Measurements from ENCODE around the gene ZBTB21. TPM values are rescaled to one million over a fixed set of nuclear protein-coding genes. Genes with fewer than 3 reads are reported as not detected.
A peak's percentile ranks its signal among the peaks of the same experiment; 100 is the strongest.
"Not testable (repeated sequence)": the region's sequence is repeated elsewhere in the genome, so short reads cannot be mapped to it uniquely, and the experiment has no call there.

The ZBTB21 gene
- polyA plus RNA-seq, 3 donors: 9.2 to 10.2 (median 9.6) TPM

DNA sequence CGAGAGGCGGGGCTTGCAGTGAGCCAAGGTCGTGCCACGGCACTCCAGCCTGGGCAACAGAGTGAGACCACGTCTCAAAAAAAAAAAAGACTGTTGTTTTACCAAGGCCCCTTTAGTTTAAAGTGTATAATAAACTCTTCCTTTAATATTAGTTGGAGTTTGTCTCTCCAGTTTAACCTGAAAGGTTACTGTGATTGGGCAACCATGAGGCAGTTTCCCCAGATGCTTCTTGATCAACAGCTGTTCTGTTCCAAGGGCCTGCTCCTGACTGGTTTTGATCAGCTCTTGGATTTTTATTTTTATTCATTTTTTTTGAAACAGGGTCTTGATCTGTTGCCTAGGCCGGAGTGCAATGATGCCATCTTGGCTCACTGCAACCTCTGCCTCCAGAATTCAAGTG, 38.3 kb downstream of the ZBTB21 start:
- DNase-seq (ENCODE audit: low read depth in 3 of 3, low spot score in 2 of 3): no peak

DNA sequence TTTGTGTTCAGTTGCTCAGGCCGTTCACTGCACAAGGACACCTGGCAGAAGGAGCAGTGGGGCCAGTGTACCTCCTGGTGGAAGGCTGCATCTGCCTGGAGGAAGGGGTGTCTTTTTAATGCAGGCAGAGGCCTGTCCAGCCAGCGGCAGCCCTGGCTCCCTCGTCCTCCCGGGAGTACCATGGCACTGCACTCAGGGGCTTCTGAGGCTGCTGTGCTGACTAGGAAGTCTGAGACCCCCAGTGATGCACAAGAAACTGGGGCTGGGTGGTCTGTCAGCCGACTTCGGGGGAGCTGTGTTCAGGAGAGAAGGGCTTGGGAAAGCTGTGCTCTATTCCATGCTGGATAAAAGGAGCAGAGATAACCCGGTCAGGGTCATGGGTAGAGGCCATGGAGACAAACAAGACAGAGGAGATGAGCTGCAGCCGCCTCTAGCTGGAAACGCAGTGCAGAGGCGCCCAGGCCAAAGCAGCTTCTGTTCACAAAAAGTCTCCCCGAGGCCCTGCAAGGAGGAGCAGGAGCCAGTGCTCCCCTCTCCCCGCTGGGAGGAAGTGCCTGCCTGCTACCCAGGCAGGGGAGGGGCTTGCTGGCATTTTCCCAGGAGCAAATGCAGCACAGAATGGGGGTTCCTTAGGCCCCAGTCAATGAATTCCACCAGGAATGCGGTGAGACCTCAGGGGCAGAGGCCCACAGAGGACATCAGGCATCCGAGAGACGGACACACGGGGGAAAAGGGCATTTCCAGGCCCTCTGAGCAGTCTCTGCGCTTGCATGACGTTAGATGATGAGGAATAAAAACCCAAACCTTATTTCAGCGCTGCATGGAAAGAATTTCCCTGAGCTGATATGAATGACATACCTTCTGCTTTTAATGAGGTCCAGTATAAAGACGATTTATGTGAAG, 39.2 kb downstream of the ZBTB21 start:
- DNase-seq (ENCODE audit: low read depth in 3 of 3, low spot score in 2 of 3): no peak

DNA sequence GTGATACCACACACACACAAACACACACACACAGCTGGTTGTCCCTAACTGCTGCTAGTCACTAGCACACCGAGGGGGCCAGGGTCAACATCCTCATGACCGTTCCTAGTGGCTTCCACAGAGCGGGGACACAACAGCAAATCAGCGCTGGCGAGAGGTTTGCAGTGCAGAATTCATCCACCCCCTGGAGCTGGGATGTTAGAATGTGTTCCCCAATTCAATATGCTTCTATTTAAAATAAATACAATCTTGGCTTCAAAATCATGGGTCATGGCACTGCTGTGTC, 40.1 kb downstream of the ZBTB21 start:
- DNase-seq (ENCODE audit: low read depth in 3 of 3, low spot score in 2 of 3): no peak

DNA sequence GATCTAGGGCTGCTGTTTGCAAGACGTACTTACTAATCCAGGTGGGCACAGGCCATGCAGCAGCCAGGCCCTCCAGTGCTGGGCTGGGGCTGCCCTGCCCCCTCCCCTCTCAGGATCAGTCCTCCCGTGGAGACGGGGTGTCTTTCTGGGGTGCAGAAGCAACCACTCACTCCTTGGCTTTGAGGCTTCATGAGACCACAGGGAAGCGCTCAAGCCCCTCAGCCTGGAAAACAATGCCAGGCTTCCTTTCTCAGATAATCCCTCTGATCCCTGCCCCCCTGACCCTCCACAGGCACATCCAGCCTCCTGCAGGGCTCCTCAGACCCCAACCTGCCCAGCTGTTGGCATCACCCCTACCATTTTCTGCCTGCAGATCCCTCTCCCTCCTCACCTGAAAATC, 42.5 kb downstream of the ZBTB21 start:
- no peak for DNase-seq (ENCODE audit: low read depth in 3 of 3, low spot score in 2 of 3)

DNA sequence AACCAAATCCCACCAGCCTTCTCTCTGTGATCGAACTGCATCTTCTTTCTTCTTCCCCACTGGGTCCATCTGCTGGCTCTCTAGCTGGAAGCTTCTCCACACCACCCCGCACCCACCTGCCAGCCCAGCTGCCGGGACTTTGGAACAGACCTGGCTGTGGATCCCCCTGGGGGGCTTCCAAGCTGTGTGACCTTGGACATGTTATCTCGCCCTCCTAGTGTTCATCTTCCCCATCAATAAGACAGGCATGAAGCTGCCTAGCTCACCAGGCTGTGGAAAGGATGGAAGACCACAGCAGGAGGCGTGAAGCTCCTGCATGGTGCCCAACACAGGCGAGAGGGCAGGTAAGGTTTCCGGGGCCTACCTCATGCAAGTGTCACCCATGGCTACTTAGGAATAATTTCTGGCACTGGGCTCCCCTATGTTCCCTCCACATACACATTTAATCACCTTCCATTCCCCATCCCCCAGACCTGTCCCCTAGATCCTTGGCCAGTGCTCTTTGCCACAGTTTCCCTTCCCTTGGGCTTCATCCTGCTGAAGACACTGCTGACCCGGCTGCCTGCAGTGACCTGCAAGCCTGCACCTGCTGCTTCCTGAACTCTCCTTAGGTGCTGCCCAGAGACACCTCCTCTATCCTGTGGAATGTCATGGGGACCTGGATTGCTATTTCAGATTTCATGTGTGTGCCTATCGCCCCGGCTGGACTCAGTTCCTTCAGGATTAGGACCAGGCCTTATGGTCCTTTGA, 43.1 kb downstream of the ZBTB21 start:
- no peak for DNase-seq (ENCODE audit: low read depth in 3 of 3, low spot score in 2 of 3)

DNA sequence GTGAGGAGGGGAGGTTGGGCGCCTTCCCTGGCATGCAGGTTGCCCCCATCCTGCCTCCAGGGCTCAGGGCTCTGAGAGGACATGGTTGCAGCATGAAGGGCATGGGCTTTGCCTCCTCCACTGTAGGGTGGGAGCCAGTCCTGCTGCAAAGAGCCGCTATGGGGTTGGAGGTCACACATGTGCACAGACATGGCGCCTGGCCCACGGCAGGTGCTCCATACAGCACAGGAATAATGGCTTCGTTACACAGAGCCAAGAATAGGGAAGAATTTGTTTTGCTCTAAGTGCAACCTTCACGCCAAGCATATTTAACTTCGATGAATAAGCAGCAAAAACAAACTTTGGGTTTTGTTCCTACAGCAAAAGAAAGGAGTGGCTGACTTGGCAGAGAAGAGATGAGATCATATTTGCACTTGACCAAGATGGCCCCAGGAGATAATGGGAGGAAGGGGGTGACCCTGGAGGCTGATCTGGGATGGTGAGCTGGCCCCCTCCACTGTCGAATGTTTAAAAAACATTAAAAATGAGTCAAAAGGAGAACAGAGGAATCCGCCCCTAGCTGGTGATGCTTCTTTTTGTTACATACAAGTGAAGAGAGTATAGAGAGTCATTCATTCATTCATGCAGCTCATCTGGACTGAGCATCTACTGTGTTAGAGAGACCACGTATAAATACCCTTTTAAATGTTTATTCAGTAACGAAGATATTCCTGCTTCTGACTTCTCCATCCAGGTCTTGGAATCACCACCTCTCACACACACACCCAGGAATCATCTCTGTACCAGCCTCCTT, 43.9 kb downstream of the ZBTB21 start:
- DNase-seq (ENCODE audit: low read depth in 3 of 3, low spot score in 2 of 3): no peak

DNA sequence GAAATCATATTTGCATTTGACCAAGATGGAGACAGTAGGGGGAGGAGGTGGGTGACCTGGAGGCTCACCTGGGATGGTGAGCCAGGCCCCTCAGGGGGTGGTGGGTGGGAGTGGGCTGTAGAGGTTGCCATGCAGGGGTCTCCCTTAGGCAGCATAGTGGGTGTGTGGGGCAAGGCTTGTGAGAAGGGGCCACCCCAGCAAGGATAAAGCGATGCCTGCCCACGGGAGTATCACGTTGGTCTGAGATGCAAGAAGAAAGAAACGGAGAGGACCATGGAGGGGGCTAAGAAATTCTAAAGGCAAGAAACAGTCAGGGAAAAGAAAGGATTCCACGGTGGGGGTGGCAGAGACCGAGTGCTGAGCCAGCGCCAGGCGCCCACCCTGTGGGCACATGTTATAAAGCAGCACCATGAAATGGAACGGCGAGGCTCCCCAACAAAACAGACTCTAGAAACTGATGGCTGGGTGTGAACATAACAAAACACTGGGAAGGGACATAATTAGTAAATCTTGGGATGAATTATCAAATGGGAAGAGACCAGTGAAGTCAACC, 44.6 kb downstream of the ZBTB21 start:
- DNase-seq (ENCODE audit: low read depth in 3 of 3, low spot score in 2 of 3): no peak

DNA sequence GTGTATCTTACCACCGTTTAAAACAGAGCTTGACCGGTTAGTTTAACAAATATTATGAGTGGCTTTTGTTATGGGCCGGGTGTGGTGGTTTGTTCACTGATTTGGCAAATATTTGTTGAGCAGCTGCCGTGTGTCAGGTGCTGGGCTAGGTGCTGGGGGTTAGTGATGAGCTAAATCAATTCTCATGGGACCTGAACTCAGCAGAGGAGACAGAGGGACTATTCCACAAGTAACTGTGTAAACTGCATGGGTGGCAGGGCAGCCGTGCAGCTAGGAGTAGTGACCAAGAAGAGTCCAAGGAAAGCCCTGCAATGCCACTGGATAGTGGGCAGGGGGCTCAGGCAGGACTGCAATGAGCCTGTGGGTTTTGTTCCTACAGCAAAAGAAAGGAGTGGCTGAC, 45.1 kb downstream of the ZBTB21 start:
- DNase-seq (ENCODE audit: low read depth in 3 of 3, low spot score in 2 of 3): no peak

DNA sequence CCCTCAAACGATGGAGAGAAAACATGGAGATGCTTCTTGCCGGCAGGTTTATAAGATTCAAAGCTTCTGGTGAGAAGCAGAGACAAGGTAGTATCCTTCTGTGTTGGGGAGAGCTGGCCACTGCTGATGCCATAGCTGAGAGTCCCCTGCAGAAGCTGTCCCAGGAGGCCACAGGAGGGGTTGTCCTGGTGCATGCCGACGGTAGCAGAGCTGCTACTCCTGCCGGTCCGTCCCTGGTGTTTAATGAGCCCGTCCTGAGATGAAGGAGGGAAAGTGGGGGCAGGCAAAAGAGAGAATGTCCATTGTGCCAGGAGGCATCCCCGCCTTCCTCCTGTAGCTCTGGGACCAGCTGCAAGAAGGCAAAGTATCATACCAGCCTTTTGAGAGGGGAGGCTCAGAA, 46.0 kb downstream of the ZBTB21 start:
- no peak for DNase-seq (ENCODE audit: low read depth in 3 of 3, low spot score in 2 of 3)

DNA sequence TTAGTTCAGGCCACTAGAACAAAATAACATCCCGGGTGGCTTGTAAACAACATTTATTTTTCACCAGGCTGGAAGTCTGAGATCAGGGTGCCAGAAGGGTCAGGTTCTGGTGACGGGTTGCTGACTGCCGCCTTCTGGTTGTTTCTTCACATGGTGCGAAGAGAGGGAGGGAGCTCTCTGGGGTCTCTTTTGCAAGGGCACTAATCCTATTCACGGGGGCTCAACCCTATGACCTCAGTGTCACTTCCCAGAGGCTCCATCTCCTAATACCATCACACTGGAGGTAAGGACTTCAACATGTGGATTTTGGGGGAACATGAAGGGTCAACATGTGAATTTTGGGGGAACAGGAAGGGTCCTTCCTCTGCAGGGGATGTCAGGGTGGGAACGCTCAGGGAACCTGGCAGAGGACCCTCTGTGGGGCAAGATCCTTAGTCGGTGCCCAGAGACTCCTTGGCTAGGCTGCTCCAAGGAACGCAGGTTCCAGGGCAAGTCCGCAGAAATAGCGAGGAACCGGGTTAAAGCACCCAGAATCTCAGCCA, 47.7 kb downstream of the ZBTB21 start:
- DNase-seq (ENCODE audit: low read depth in 3 of 3, low spot score in 2 of 3): no peak

DNA sequence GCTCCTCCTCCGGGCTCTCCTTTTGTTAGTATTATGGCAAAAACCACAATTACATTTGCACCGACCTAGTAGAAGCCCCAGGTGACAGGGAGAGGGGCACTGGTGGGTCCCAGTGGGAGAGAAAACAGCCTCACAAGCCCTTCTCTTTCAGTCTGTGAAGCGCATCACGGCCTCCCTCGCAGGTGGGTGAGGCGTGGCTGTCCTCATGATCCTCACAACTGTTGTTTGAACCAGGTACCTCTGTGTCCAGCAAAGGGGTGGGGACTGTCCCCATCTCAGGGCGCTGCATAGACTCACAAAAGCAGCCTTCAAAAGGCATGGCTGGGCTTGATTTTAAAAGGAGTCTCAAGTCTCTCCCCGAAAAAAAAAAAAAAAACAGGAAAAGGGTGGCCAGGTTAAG, 48.4 kb downstream of the ZBTB21 start:
- no peak for DNase-seq (ENCODE audit: low read depth in 3 of 3, low spot score in 2 of 3)

DNA sequence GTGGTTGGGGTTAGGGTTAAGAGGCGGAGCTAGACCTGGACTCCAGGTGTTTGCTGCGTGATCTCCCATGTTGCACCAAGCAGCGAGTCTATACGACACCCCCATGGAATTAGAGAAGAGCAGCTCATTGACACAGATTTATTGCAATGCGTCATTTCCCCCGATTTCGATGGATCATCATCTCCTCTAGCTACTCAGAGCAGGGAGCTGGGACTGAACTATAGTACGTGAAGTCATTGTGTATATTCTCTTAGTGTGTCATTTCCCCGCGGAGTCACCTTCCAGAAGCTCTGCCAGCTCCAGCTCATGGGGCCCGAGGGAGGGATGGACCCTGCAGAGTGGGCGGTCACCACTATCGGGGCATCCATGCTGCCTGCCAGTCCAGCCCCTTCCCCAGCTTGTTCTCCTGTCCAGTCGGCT, 48.9 kb downstream of the ZBTB21 start:
- no peak for DNase-seq (ENCODE audit: low read depth in 3 of 3, low spot score in 2 of 3)

DNA sequence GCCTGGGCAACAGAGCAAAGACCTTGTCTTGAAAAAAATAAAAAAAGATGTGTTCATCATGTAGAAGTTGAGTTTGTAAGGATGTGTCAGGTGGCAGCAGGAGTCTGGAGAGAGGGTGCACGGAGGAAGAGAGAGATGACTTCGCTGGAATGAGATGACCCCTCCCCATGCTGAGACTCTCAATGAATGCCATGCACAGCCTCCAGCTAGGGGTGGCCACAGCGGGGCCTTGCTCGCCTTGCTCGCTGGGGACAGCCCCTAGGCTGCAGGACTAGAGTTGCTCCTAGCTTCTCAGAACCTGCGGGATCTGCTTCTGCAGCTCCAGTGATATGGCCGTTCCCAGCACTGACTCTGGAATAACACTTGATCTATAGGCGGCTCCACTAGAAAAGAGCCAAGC, 49.8 kb downstream of the ZBTB21 start:
- no peak for DNase-seq (ENCODE audit: low read depth in 3 of 3, low spot score in 2 of 3)

DNA sequence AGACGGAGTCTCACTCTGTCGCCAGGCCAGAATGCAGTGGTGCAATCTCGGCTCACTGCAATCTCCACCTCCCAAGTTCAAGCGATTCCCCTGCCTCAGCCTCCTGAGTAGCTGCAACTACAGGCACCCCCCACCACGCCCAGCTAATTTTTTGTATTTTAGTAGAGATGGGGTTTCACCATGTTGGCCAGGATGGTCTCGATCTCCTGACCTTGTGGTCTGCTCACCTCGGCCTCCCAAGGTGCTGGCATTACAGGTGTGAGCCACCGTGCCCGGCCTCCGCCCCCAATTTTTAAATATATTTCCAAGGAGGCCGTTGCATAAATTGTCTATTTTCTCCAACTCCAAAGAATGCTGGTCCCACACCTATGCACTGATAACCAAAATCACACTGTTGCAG, 50.5 kb downstream of the ZBTB21 start:
- DNase-seq (ENCODE audit: low read depth in 3 of 3, low spot score in 2 of 3): not testable (repeated sequence)

DNA sequence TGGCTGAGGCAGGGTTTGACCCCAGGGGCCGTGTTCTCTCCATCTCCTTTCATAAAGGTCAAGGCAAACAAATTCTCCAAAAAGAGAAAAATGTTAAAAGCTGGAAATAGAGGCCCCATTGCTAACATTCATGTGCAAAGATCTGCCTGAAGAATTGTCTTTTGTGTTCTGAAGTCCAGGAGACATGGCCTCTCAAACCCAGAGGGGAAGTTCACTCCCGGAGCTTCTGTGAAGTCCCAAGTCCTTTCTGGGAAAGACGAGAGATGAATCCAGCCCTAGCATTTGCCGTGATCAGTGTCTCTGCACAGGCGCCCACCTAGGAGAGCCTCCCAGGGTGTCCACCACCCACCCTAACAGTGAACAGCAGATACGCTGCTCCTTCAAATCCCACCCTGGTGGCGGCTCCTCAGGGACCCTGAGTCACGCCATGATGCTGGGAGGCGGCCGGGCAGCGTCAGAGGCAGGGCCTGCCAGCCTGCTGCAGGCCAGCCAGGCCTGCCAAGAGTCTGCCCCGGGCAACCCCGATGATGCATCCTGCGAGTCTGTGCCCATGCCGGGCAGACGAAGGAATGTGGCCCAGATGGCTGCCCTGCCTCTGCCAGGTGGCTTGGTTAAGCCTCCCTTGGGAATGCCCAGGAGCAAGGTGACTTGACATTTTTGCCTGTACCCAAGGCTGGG, 51.1 kb downstream of the ZBTB21 start:
- DNase-seq (ENCODE audit: low read depth in 3 of 3, low spot score in 2 of 3): no peak

DNA sequence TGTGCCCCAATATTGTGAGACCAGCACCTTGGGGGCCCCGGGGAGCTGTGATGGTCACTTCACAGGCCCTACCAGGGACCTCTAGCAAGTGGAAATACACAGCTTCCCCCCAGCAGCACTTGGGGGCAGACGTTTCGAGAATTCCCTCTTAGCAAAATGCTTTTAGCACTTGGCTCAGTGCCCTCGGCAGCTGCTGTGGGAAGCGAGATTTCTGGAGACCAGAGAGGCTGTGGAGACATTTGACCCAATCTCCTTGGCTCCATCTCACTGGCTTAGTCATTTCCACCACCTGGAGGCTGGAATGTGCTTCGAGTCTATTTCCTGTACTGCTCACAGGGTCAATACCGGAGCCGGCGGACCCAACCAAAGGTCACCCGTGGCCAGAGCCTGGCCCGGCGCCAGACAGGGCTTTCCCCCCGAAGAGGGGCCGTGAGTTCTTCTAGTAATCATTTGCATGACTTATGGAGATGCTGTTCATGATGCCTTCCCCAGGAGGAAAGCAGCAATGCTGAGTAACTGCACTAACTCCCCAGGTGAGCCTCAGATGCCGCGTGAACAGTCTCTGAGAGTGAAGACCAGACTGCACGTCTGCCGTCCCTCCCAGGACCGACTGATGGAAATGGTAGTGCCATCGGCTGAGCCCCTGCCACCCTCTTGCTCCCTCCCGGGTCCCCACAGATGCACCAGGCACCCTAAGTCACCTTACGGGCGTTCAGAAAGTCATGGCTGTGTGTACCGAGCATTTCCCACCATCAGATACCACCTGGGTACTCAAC, 52.0 kb downstream of the ZBTB21 start:
- DNase-seq (ENCODE audit: low read depth in 3 of 3, low spot score in 2 of 3): peak in 1 of 3 donors; percentile 58

DNA sequence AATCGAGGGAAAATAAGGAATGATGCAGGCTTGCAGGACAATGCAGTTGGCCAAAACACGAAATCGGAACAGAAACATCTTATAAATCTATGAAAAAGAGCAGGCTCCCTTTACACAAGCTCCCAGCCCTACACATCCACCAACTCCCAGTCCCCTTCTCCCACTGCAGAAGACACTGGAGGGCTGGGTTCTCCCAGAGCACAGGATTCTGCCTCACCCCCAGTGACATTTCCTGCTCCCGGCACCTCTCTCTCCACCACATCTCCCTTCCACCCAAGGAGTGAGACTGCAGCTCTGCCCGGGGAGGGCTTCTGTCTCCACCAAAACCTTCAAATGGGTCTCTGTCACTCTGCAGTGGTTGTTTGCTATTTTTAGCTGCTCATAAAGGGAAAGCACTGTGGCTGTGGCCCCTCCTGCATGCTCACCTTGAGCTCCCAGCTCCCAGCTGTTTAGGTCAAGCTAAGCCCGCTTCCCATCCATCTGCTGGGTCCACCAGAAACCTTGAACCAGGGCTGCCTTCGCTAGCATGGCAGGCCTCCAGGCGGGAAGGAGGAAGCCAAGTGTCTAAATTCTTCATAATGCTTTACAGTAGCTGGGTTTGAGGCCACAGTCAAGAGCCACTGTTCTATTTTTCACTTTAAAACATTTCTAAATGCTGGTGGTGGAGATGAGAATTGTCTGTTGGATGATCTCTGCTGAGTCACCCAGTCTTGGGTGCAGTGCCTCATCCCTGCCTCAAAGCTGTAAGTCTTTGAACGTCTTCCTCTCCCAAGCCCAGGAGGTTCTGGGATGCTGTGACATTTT, 53.0 kb downstream of the ZBTB21 start:
- DNase-seq (ENCODE audit: low read depth in 3 of 3, low spot score in 2 of 3): no peak

DNA sequence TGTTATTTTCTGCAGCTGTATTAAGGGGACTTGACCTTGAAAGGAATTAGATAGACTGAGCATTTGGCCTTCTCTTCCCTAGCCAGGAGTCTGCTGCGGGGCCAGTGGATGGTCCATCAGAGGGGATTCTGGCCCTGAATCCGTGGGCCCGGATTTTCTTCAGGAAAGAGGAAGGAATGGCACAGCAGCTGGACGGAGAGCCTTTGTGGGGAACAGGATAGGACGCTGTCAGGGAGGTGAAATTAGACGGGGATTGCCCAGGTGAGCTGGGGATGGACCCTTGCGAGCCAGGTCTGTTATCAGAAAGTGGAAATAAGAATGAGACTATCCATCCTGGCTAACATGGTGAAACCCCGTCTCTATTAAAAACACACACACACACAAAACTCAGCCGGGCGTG, 54.6 kb downstream of the ZBTB21 start:
- DNase-seq (ENCODE audit: low read depth in 3 of 3, low spot score in 2 of 3): no peak

All from right renal cortex interstitium (tissue), 3 donors.